Fibroblast of pulmonary artery (primary cell): ENCODE data around the gene TNK2.

Experiments used
- DNase-seq: peaks from one replicate; pipeline ENCODE4 v3.0.0-alpha.2; 2010; ENCODE audit warnings: low read depth
- H3K4me3 ChIP-seq: replicated peaks from 2 replicates; pipeline ENCODE4 v1.5.1; 2011; ENCODE audit warnings: low read depth, mild to moderate bottlenecking, control low read depth, low read length, moderate library complexity
- TF ChIP-seq, protein P1 (sequence below): IDR thresholded peaks from 2 replicates; pipeline ENCODE4 v1.5.1; 2011; ENCODE audit warnings: mild to moderate bottlenecking, control low read depth, low read length, inconsistent platforms; ENCODE audit errors: missing control alignments

TNK2 gene

DNA sequence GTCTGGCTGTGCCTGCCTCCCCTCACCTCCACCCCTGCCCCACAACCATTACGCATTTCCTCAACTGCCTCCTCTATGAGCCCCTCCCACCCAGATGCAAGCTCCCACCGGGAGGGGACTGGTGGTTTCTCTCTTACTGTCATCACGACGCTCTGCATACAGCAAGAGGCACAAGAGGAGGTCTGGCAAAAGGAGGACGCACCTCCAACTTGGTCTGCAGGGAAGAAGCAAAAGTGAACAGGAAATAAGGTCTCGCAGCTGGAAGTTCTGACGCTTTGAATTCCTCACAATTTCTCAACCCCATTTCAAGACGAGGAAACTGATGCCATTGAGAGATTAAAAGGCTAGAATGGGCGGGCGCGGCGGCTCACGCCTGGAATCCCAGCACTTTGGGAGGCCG, 54.4 kb downstream of the TNK2 start:
- TF ChIP-seq, protein P1, sequence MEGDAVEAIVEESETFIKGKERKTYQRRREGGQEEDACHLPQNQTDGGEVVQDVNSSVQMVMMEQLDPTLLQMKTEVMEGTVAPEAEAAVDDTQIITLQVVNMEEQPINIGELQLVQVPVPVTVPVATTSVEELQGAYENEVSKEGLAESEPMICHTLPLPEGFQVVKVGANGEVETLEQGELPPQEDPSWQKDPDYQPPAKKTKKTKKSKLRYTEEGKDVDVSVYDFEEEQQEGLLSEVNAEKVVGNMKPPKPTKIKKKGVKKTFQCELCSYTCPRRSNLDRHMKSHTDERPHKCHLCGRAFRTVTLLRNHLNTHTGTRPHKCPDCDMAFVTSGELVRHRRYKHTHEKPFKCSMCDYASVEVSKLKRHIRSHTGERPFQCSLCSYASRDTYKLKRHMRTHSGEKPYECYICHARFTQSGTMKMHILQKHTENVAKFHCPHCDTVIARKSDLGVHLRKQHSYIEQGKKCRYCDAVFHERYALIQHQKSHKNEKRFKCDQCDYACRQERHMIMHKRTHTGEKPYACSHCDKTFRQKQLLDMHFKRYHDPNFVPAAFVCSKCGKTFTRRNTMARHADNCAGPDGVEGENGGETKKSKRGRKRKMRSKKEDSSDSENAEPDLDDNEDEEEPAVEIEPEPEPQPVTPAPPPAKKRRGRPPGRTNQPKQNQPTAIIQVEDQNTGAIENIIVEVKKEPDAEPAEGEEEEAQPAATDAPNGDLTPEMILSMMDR = no peak
- DNase-seq = no peak
- H3K4me3 ChIP-seq = no peak overlapping the region

GRCh38 chr3:195853036-195853435, 55.3 kb downstream of the TNK2 start:
- H3K4me3 ChIP-seq = no peak overlapping the region
- TF ChIP-seq, protein P1 = no peak
- no peak for DNase-seq

DNA sequence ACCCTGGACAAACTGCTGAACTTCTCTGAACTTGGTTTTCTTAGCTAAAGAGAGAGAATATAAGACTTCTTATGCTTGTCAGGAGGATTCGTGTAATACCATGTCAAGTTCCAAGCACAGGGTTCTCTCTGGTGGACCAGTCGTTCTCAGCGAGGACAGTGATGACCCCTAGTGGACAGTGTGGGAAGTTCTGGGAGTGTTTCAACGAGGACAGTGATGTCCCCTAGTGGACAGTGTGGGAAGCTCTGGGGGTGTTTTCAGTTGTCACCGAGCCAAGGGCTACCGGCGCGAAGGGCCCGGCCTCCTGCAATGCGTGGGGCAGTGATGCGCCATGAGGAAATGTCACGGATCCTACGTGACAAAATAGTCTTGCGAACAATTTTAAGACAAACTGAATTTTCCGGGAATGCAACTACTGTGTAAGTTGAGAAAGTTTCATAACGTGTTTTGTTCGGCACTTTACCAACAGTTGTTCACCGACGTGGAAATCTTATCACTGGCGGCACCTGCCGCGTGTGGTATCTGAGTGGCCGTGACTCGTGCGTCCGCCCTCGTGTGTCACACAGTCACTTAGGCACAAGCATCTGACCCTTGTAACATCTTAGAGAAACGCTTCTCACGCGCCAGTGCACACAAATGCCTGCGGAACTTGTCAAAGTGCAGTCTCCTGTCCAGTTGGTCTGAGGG, 57.4 kb downstream of the TNK2 start:
- TF ChIP-seq, protein P1 = no peak
- peak; percentile 95 for DNase-seq
- H3K4me3 ChIP-seq = no peak overlapping the region

DNA sequence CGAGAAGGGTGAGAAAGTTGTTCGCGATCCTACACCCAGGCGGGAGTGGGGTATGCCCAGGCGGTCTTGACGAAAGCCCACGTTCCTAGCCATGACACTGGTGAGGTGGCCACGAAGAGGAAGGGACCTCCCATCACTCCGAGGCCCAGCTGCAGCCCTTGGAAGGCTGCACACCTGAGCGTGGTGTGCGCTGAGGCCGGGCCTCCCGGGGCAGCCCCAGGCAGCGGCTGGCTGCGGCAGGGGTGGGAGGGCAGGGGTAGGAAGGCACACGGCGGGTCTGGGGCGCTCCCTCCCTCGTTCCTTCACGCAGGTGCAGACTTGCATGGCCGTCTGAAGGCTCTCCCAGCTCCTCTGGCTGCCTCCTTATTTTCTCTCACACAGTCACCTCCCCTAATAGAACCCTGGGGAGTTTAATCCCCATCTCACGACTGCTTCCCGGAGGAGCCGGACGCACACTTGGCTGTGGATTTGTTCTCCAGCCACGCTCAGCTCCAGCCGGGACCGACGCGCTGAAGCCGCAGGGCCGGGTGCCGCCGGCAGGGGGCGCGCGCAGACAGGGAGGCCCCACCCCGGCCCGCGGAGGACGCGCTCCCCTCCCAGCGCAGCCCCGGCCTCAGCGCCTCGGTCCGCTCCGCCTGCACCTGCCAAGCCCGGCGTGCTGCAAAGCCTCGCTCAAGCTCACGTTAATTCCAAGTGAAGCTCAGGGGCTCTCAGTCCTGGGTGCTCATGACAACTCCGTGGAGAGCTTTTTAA, 58.9 kb downstream of the TNK2 start:
- TF ChIP-seq, protein P1 = no peak
- no peak for DNase-seq
- no peak overlapping the region for H3K4me3 ChIP-seq

DNA sequence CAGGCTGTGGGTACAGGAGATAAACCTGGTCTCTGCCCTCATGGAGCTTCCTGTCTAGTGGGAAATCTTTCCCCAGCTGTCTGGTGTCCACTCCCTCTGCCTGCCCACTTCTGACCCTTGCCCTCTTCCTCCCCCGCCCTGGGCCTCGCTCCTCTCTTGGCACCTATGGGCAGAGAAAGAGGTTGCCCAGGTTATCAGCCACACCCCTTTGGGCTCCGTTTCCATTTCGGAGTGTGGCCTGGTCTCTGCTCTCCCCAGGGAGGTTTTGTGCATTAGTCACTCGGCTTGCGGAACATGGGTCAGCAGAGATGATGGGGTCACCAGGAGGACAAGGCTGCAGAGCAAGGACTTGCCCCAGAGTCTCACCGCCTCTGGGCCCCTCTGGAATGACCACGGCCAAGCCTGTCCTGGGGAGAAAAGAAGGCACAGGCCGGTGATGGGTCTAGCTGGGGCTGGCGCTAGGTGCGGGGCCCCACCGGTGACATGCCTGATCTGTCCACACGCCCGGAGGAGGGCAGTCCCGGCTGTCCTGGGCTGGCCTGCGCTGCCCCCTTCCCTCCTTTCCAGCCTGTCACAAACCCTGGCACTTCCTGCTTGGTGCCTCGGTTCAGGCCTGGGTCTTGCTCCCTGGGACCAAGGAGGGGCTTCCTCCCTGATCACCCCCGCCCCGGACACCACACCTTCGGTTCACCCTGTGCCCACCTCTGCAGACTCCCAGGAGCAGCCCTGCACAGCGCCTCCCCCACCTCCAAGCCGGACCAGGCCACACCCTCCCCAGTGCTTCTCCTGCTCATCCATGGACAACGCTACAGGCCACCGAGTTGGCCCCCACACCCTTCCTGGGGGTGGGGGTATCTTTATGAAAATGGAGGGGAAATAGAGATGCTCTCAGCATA, 61.0 kb downstream of the TNK2 start:
- peak; percentile 50 for DNase-seq
- TF ChIP-seq, protein P1 = no peak
- no peak overlapping the region for H3K4me3 ChIP-seq

GRCh38 chr3:195845483-195845882, 62.9 kb downstream of the TNK2 start:
- TF ChIP-seq, protein P1 = no peak
- DNase-seq = no peak
- H3K4me3 ChIP-seq = no peak overlapping the region
